ENCODE measurements around the gene SPIRE2. TPM values are rescaled to one million over a fixed set of nuclear protein-coding genes. Genes with fewer than 3 reads are reported as not detected.

SPIRE2 gene
- total RNA-seq, 1 experiment from 2014 or later = 21.7 TPM

DNA sequence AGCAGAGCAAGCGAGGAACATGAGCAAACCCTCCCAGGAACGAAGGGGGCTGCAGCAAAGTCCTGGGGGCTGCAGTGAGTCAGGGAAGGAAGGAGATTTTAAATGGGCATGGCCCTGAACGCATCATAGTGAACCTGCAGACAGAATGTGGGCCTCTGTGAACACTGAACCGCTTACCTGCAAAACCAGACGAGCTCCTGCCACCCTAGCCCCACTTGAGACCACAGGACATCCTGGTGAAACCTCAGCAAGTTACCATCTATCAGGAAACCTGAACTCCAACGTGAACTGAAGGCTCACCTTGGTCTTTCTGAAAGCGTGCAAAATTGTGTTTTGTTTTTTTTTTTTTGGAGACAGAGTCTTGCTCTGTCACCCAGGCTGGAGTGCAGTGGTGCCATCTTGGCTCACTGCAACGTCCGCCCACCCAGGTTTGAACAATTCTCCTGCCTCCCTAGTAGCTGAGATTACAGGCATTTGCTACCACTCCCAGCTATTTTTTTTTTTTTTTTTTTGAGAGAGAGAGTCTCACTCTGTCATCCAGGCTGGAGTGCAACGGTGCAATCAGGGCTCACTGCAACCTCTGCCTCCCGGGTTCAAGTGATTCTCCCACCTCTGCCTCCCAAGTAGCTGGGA lies 42.6 kb upstream of the SPIRE2 start:
- H3K4me1 ChIP-seq (ENCODE audit: control insufficient read depth, insufficient read depth, low read length) = no peaks in the 10 kb centered on the region
- no peak overlapping the region for H3K4me3 ChIP-seq (ENCODE audit: low read depth in 2 of 2, low read length in 2 of 2)
- ChIA-PET CTCF (no interaction called here), POLR2A (no interaction called here)
- no peaks in the 10 kb centered on the region for H3K27me3 ChIP-seq (ENCODE audit: control insufficient read depth, insufficient read depth, low read length)
- H3K27ac ChIP-seq (ENCODE audit: low read length) = no peak overlapping the region
- DNase-seq (ENCODE audit: low read depth, low spot score) = no peak
- H3K9me3 ChIP-seq (ENCODE audit: control insufficient read depth, insufficient read depth, low read depth, low read length) = no peaks in the 10 kb centered on the region
- intact Hi-C loops (cut with micrococcal nuclease; ENCODE audit: unreplicated experiment) = no loop called here
- in situ Hi-C loops (cut with HindIII; ENCODE audit: low pct_unique_long_range_greater_than_20kb, low sequenced_read_pairs) = no loop called here
- ATAC-seq = no peak
- TF ChIP-seq POLR2AphosphoS5 (IDR thresholded peaks at IDR 0.05; ENCODE audit: low read depth, low read length) = no peak
- no peak for TF ChIP-seq REST (IDR thresholded peaks at IDR 0.05; ENCODE audit: insufficient read depth in 1 of 2, low read depth in 2 of 2, low read length in 1 of 2)
- TF ChIP-seq SIN3A (IDR thresholded peaks at IDR 0.05; ENCODE audit: borderline replicate concordance, insufficient read depth, low read depth, low read length) = no peak
- TF ChIP-seq TCF7L2 (IDR thresholded peaks at IDR 0.05; ENCODE audit: low read depth, low read length) = no peak
- TF ChIP-seq, protein P1, sequence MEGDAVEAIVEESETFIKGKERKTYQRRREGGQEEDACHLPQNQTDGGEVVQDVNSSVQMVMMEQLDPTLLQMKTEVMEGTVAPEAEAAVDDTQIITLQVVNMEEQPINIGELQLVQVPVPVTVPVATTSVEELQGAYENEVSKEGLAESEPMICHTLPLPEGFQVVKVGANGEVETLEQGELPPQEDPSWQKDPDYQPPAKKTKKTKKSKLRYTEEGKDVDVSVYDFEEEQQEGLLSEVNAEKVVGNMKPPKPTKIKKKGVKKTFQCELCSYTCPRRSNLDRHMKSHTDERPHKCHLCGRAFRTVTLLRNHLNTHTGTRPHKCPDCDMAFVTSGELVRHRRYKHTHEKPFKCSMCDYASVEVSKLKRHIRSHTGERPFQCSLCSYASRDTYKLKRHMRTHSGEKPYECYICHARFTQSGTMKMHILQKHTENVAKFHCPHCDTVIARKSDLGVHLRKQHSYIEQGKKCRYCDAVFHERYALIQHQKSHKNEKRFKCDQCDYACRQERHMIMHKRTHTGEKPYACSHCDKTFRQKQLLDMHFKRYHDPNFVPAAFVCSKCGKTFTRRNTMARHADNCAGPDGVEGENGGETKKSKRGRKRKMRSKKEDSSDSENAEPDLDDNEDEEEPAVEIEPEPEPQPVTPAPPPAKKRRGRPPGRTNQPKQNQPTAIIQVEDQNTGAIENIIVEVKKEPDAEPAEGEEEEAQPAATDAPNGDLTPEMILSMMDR (IDR thresholded peaks at IDR 0.05) = no peak
- peaks cover under 1% of the 10 kb centered on the region; the same call in 1 of the 2 replicates for H3K36me3 ChIP-seq (ENCODE audit: control insufficient read depth, insufficient read depth, low read length)
- no TSS peak for BruUV-seq (replicated peaks)

DNA sequence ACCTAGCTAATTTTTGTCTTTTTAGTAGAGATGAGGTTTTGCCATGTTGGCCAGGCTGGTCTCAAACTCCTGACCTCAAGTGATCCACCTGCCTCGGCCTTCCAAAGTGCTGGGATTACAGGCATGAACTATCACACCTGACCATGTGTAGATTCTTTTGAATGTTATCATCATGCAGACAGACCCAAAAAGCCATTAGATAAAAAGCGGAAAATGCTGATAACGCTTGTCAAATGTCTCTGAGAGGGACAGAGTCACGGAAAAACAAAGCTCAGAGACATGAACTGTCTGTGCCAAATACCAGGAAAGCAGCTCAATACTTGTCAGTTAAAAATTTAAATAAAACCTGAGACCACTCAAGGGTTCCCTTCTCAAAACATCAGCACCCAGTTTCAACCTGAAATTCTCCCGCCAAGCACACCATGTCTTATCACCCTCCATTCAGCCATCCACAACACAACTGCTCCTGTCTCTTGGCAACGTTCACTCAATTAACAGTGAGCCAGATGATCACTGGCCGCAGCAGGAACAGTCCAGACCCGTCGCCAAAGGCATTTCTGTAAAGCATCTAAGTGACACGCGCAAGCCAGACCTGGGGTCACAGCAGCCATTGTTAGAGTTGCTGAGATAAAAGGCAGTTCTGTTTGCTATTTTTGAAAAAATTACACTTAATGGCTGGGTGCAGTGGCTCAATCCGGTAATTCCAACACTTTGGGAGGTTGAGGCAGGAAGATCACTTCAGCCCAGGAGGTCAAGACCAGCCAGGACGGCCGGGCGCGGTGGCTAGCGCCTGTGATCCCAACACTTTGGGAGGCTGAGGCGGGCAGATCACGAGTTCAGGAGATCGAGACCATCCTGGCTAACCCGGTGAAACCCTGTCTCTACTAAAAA lies 41.6 kb upstream of the SPIRE2 start:
- Histone ChIP-seq H3K27ac (ENCODE audit: low read length) (no peak overlapping the region), H3K9me3 (ENCODE audit: control insufficient read depth, insufficient read depth, low read depth, low read length) (no peaks in the 10 kb centered on the region), H3K4me3 (ENCODE audit: low read depth in 2 of 2, low read length in 2 of 2) (no peak overlapping the region), H3K4me1 (ENCODE audit: control insufficient read depth, insufficient read depth, low read length) (no peaks in the 10 kb centered on the region), H3K36me3 (ENCODE audit: control insufficient read depth, insufficient read depth, low read length) (peaks cover 3% of the 10 kb centered on the region), H3K27me3 (ENCODE audit: control insufficient read depth, insufficient read depth, low read length) (no peaks in the 10 kb centered on the region)
- ChIA-PET CTCF (no interaction called here), POLR2A (no interaction called here)
- DNase-seq (ENCODE audit: low read depth, low spot score) (no peak), ATAC-seq (no peak)
- intact Hi-C loops (cut with micrococcal nuclease; ENCODE audit: unreplicated experiment) (no loop called here), in situ Hi-C loops (cut with HindIII; ENCODE audit: low pct_unique_long_range_greater_than_20kb, low sequenced_read_pairs) (no loop called here)
- TF ChIP-seq TCF7L2 (IDR thresholded peaks at IDR 0.05; ENCODE audit: low read depth, low read length) (no peak), REST (IDR thresholded peaks at IDR 0.05; ENCODE audit: insufficient read depth in 1 of 2, low read depth in 2 of 2, low read length in 1 of 2) (no peak), POLR2AphosphoS5 (IDR thresholded peaks at IDR 0.05; ENCODE audit: low read depth, low read length) (no peak), SIN3A (IDR thresholded peaks at IDR 0.05; ENCODE audit: borderline replicate concordance, insufficient read depth, low read depth, low read length) (no peak)
- TF ChIP-seq, protein P1 (IDR thresholded peaks at IDR 0.05) = no peak
- no TSS peak for BruUV-seq (replicated peaks)

Data from Panc1 (cell line).